K562 (cell line): Measurements from ENCODE around the gene RITA1. TPM values are rescaled to one million over a fixed set of nuclear protein-coding genes. Genes with fewer than 3 reads are reported as not detected.

Source experiments
- FOXP1 ChIP-seq: sonication (generic); formaldehyde crosslinking; IDR thresholded peaks from 2 replicates; pipeline ENCODE4 v1.8.0; 2022; ENCODE audit warnings: mild to moderate bottlenecking, missing genetic modification reagents
- HEY1 ChIP-seq: fragments of 250-450 bp; sonication (Bioruptor Pico); IDR thresholded peaks from 2 replicates; pipeline ENCODE4 v1.5.0; 2020; ENCODE audit warnings: mild to moderate bottlenecking, moderate library complexity, borderline replicate concordance
- ILF3 ChIP-seq: fragments of 450-650 bp; IDR thresholded peaks from 2 replicates; pipeline ENCODE4 v1.6.1; 2018; ENCODE audit warnings: antibody characterized with exemption, mild to moderate bottlenecking, moderate library complexity, borderline replicate concordance
- KDM2B ChIP-seq: fragments of 250-450 bp; sonication (Bioruptor Pico); IDR thresholded peaks from 2 replicates; pipeline ENCODE4 v1.8.0; 2021; ENCODE audit warnings: mild to moderate bottlenecking, moderate library complexity
- NFE2L1 ChIP-seq: fragments of 450-650 bp; IDR thresholded peaks from 2 replicates; pipeline ENCODE4 v1.6.1; 2016; ENCODE audit warnings: missing genetic modification characterization, low read depth, mild to moderate bottlenecking, missing compliant biosample characterization, moderate library complexity, borderline replicate concordance
- RBBP5 ChIP-seq: fragments of 200-600 bp; sonication (generic); IDR thresholded peaks from 2 replicates; pipeline ENCODE4 v1.6.1; 2012; ENCODE audit warnings: borderline replicate concordance, mild to moderate bottlenecking, low read length, control low read depth, inconsistent platforms; ENCODE audit not compliant: insufficient read depth, poor library complexity, severe bottlenecking
- SMAD1 ChIP-seq: fragments of 150-350 bp; IDR thresholded peaks from 2 replicates; pipeline ENCODE4 v1.6.1; 2014; ENCODE audit warnings: low read length, low read depth; ENCODE audit not compliant: partially characterized antibody
- SMC3 ChIP-seq: conservative IDR thresholded peaks from 2 replicates; pipeline ENCODE4 v1.6.1; 2011; ENCODE audit warnings: low read depth, low read length, improper control_type of control experiment; ENCODE audit not compliant: insufficient read depth
- TGIF2 ChIP-seq: sonication (generic); formaldehyde crosslinking; IDR thresholded peaks from 2 replicates; pipeline ENCODE4 v1.8.1; 2022; ENCODE audit warnings: mild to moderate bottlenecking, missing genetic modification reagents, moderate library complexity
- polyA plus RNA-seq, 8 experiments: library from polyadenylated mRNA; depleted of rRNA in 4 of 8; stranded (reverse) in 5 of 8; unstranded in 3 of 8; fragments of >200 nt; fragmentation: Nextera tagmentation in 2 of 8; fragmentation: Illumina TruSeq in 1 of 8; extraction: Ambion mirVana in 2 of 8; extraction: Trizol in 1 of 8; gene quantifications; 2 replicates each; pipeline versions ENCODE4 v1.2.1 to v1.2.3, GENCODE V29; 2011 to 2014; ENCODE audit warnings: inconsistent platforms in 1 of 8, missing spikeins in 1 of 8
- total RNA-seq, 7 experiments: library from RNA; depleted of rRNA in 6 of 7; stranded (reverse); fragments of >200 nt in 6 of 7; fragmentation: Illumina TruSeq in 2 of 7; extraction: Trizol in 2 of 7; gene quantifications; 2 replicates each; pipeline versions ENCODE4 v1.2.1 to v1.2.3, GENCODE V29; 2011 to 2021; ENCODE audit warnings: low replicate concordance in 1 of 7
- TF ChIP-seq, protein P1 (sequence below): fragments of 450-650 bp; IDR thresholded peaks from 2 replicates; pipeline ENCODE4 v1.6.1; 2018; ENCODE audit not compliant: partially characterized antibody
- TF ChIP-seq, protein P2 (sequence below): sonication (generic); IDR thresholded peaks from 2 replicates; pipeline ENCODE4 v1.6.1; 2016
- TF ChIP-seq, protein P3 (sequence below): fragments of 250-450 bp; sonication (Bioruptor Pico); IDR thresholded peaks from 2 replicates; pipeline ENCODE4 v1.4.0; 2020; ENCODE audit warnings: mild to moderate bottlenecking
- TF ChIP-seq, protein P4 (sequence below): sonication (generic); formaldehyde crosslinking; IDR thresholded peaks from 2 replicates; pipeline ENCODE4 v1.8.0; 2023; ENCODE audit warnings: missing genetic modification reagents, mild to moderate bottlenecking, borderline replicate concordance

RITA1 gene
- total and polyA plus RNA-seq, 9 of the 15 experiments (the other 6 are each of a cell fraction or from before 2014, with no cell fraction given), result 2.8 to 40.4 (median 18.0) TPM

DNA sequence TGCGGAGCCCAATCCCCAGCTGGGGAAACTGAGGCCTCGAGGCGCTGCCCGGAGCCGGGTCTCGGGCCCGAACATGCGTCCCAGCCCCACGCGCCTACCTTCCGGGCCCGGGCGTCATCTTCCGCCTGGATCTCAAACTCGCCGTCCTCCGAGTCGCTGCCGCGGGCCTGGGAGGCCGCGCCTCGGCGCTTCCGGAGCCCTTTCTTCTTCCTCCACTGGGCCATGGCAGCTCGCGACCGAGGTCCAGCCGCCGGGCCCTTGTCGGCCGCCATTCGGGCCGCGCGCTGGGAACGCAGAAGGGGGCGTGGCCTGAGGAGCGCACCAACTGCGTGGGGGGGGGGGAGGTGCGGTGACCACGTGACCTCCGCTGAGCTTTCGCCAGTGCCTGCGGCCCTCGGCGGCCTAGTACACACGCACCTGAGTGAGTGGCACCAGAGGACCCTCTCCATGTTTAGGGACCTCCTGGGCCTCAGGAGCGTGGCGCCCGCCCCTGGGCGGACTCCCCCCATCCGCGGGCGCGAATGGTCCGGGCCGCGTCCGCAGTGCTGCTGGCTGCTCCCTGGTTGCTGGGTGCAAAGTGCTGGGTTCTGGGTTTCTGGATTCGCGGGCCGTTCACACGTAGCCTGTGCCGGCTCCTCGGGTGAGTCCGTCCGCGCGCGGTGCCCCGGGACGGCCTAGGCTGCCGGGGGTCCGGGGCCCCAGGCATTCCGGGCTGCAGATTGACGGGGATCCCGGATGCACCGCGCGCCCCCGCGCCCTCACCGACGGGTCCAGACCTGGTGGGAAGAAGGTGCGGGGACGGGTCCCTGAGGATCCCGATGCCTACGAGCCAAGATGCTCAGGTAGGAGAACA is at the start of gene RITA1, which contains the start of gene DDX54 (continued):
- TF ChIP-seq, protein P1, sequence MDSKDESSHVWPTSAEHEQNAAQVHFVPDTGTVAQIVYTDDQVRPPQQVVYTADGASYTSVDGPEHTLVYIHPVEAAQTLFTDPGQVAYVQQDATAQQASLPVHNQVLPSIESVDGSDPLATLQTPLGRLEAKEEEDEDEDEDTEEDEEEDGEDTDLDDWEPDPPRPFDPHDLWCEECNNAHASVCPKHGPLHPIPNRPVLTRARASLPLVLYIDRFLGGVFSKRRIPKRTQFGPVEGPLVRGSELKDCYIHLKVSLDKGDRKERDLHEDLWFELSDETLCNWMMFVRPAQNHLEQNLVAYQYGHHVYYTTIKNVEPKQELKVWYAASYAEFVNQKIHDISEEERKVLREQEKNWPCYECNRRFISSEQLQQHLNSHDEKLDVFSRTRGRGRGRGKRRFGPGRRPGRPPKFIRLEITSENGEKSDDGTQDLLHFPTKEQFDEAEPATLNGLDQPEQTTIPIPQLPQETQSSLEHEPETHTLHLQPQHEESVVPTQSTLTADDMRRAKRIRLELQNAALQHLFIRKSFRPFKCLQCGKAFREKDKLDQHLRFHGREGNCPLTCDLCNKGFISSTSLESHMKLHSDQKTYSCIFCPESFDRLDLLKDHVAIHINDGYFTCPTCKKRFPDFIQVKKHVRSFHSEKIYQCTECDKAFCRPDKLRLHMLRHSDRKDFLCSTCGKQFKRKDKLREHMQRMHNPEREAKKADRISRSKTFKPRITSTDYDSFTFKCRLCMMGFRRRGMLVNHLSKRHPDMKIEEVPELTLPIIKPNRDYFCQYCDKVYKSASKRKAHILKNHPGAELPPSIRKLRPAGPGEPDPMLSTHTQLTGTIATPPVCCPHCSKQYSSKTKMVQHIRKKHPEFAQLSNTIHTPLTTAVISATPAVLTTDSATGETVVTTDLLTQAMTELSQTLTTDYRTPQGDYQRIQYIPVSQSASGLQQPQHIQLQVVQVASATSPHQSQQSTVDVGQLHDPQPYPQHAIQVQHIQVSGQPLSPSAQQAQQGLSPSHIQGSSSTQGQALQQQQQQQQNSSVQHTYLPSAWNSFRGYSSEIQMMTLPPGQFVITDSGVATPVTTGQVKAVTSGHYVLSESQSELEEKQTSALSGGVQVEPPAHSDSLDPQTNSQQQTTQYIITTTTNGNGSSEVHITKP, result peak; percentile 100
- peak; percentile 68; the same call in 1 of the 2 replicates for TF ChIP-seq ILF3
- TF ChIP-seq, protein P2, sequence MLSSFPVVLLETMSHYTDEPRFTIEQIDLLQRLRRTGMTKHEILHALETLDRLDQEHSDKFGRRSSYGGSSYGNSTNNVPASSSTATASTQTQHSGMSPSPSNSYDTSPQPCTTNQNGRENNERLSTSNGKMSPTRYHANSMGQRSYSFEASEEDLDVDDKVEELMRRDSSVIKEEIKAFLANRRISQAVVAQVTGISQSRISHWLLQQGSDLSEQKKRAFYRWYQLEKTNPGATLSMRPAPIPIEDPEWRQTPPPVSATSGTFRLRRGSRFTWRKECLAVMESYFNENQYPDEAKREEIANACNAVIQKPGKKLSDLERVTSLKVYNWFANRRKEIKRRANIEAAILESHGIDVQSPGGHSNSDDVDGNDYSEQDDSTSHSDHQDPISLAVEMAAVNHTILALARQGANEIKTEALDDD, result no peak
- peak; percentile 93 for TF ChIP-seq TGIF2 (CRISPR knock-in tag)
- TF ChIP-seq SMAD1, result peak; percentile 16
- TF ChIP-seq RBBP5, result peak; percentile 96
- TF ChIP-seq, protein P3, sequence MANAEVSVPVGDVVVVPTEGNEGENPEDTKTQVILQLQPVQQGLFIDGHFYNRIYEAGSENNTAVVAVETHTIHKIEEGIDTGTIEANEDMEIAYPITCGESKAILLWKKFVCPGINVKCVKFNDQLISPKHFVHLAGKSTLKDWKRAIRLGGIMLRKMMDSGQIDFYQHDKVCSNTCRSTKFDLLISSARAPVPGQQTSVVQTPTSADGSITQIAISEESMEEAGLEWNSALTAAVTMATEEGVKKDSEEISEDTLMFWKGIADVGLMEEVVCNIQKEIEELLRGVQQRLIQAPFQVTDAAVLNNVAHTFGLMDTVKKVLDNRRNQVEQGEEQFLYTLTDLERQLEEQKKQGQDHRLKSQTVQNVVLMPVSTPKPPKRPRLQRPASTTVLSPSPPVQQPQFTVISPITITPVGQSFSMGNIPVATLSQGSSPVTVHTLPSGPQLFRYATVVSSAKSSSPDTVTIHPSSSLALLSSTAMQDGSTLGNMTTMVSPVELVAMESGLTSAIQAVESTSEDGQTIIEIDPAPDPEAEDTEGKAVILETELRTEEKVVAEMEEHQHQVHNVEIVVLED (CRISPR knock-in tag), result peak; percentile 62
- no peak for TF ChIP-seq HEY1 (CRISPR knock-in tag)
- TF ChIP-seq, protein P4, sequence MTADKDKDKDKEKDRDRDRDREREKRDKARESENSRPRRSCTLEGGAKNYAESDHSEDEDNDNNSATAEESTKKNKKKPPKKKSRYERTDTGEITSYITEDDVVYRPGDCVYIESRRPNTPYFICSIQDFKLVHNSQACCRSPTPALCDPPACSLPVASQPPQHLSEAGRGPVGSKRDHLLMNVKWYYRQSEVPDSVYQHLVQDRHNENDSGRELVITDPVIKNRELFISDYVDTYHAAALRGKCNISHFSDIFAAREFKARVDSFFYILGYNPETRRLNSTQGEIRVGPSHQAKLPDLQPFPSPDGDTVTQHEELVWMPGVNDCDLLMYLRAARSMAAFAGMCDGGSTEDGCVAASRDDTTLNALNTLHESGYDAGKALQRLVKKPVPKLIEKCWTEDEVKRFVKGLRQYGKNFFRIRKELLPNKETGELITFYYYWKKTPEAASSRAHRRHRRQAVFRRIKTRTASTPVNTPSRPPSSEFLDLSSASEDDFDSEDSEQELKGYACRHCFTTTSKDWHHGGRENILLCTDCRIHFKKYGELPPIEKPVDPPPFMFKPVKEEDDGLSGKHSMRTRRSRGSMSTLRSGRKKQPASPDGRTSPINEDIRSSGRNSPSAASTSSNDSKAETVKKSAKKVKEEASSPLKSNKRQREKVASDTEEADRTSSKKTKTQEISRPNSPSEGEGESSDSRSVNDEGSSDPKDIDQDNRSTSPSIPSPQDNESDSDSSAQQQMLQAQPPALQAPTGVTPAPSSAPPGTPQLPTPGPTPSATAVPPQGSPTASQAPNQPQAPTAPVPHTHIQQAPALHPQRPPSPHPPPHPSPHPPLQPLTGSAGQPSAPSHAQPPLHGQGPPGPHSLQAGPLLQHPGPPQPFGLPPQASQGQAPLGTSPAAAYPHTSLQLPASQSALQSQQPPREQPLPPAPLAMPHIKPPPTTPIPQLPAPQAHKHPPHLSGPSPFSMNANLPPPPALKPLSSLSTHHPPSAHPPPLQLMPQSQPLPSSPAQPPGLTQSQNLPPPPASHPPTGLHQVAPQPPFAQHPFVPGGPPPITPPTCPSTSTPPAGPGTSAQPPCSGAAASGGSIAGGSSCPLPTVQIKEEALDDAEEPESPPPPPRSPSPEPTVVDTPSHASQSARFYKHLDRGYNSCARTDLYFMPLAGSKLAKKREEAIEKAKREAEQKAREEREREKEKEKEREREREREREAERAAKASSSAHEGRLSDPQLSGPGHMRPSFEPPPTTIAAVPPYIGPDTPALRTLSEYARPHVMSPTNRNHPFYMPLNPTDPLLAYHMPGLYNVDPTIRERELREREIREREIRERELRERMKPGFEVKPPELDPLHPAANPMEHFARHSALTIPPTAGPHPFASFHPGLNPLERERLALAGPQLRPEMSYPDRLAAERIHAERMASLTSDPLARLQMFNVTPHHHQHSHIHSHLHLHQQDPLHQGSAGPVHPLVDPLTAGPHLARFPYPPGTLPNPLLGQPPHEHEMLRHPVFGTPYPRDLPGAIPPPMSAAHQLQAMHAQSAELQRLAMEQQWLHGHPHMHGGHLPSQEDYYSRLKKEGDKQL, result 0 out of 2 replicates have a peak, but pooled peaks have one; percentile 71
- peak; percentile 65; the same call in 1 of the 2 replicates for TF ChIP-seq KDM2B (CRISPR knock-in tag)
- peak; percentile 83; the same call in 1 of the 2 replicates for TF ChIP-seq FOXP1 (CRISPR knock-in tag)
- no peak for TF ChIP-seq SMC3
- no peak for TF ChIP-seq NFE2L1 (tag)
